H1 (cell line): ENCODE measurements around the gene PATJ. TPM values are rescaled to one million over a fixed set of nuclear protein-coding genes. Genes with fewer than 3 reads are reported as not detected.
"Not testable (repeated sequence)": the region's sequence is repeated elsewhere in the genome, so short reads cannot be mapped to it uniquely, and the experiment has no call there.

Source experiments
- CTCF ChIA-PET: fragments of 300-600 bp; sonication (Branson Sonifier 250); formaldehyde crosslinking; loops from one replicate; lab custom pipeline; 2021; ENCODE audit not compliant: partially characterized antibody; lab: Charles Lee
- POLR2A ChIA-PET: fragments of 300-600 bp; sonication (Branson Sonifier 250); formaldehyde crosslinking; loops from one replicate; lab custom pipeline; 2021; ENCODE audit warnings: inconsistent platforms; ENCODE audit not compliant: partially characterized antibody; lab: Charles Lee
- DNase-seq, 2 experiments: peaks; one replicate each; pipeline versions ENCODE4 v3.0.0 to v3.0.0-alpha.2; 2010 to 2022; ENCODE audit warnings: low spot score in 2 of 2, low read depth in 1 of 2, mixed read lengths in 1 of 2
- FAIRE-seq: peaks from 2 replicates; lab custom pipeline; 2011; peaks lifted over from hg19 to GRCh38; lab: Jason Lieb, UNC
- H2AFZ ChIP-seq: 2 replicates; pipeline ENCODE4 v1.8.1; 2012; ENCODE audit warnings: low read length, inconsistent platforms
- H2AK5ac ChIP-seq: 2 replicates; pipeline ENCODE4 v1.6.1; 2013; ENCODE audit warnings: low read depth, low read length
- H2BK120ac ChIP-seq: replicated peaks from 2 replicates; pipeline ENCODE3; 2013; ENCODE audit warnings: low read depth, low read length, inconsistent platforms
- H2BK12ac ChIP-seq: 2 replicates; pipeline ENCODE4 v1.6.1; 2013; ENCODE audit warnings: low read depth, low read length
- H2BK15ac ChIP-seq: 2 replicates; pipeline ENCODE4 v1.6.1; 2013; ENCODE audit warnings: low read length
- H2BK20ac ChIP-seq: 2 replicates; pipeline ENCODE4 v1.6.1; 2013; ENCODE audit warnings: low read length
- H2BK5ac ChIP-seq: 2 replicates; pipeline ENCODE4 v1.6.1; 2013; ENCODE audit warnings: low read depth, low read length
- H3K14ac ChIP-seq: 2 replicates; pipeline ENCODE4 v1.6.1; 2013; ENCODE audit warnings: inconsistent platforms; ENCODE audit not compliant: insufficient read length
- H3K18ac ChIP-seq: 2 replicates; pipeline ENCODE4 v1.6.1; 2013; ENCODE audit warnings: low read length; ENCODE audit errors: extremely low read depth
- H3K23ac ChIP-seq: 2 replicates; pipeline ENCODE4 v1.6.1; 2013; ENCODE audit warnings: inconsistent platforms; ENCODE audit not compliant: insufficient read length
- H3K23me2 ChIP-seq: 2 replicates; pipeline ENCODE4 v1.6.1; 2013; ENCODE audit warnings: low read depth, low read length
- H3K27ac ChIP-seq: 2 replicates; pipeline ENCODE4 v1.6.1; 2011; ENCODE audit warnings: low read depth, low read length, inconsistent platforms
- H3K27me3 ChIP-seq, 4 experiments: replicated peaks in 1 of 4; 1 replicate in 1 of 4; 2 replicates in 3 of 4; pipeline versions ENCODE4 v1.6.1 to v1.8.1; 2011 to 2013; ENCODE audit warnings: low read length in 3 of 4, mild to moderate bottlenecking in 3 of 4, inconsistent platforms in 2 of 4, mixed read lengths in 2 of 4, moderate library complexity in 1 of 4; ENCODE audit not compliant: control insufficient read depth in 3 of 4, insufficient read depth in 3 of 4; ENCODE audit errors: extremely low read depth in 1 of 4
- H3K36me3 ChIP-seq, 4 experiments: 2 replicates each; pipeline versions ENCODE4 v1.6.1 to v1.8.1; 2011 to 2013; ENCODE audit warnings: mild to moderate bottlenecking in 4 of 4, low read length in 3 of 4, moderate library complexity in 2 of 4, control low read depth in 1 of 4, inconsistent platforms in 1 of 4; ENCODE audit not compliant: insufficient read depth in 4 of 4, control insufficient read depth in 2 of 4
- H3K4ac ChIP-seq: replicated peaks from 2 replicates; pipeline ENCODE3; 2013; ENCODE audit warnings: low read length, low read depth, mixed read lengths, inconsistent platforms; ENCODE audit not compliant: insufficient read length
- H3K4me1 ChIP-seq, 4 experiments: replicated peaks in 1 of 4; 1 replicate in 1 of 4; 2 replicates in 3 of 4; pipeline versions ENCODE4 v1.6.1 to v1.8.1; 2011 to 2013; ENCODE audit warnings: low read length in 3 of 4, inconsistent platforms in 2 of 4, mixed read lengths in 1 of 4; ENCODE audit not compliant: insufficient read depth in 4 of 4, control insufficient read depth in 3 of 4
- H3K4me2 ChIP-seq, 2 experiments: 2 replicates each; pipeline versions ENCODE4 v1.6.1 to v1.8.1; 2011 to 2013; ENCODE audit warnings: low read depth in 2 of 2, low read length in 2 of 2, control low read depth in 1 of 2, inconsistent platforms in 1 of 2, mild to moderate bottlenecking in 1 of 2; ENCODE audit not compliant: insufficient read depth in 1 of 2
- H3K4me3 ChIP-seq, 4 experiments: fragments of 200-600, 300-600 bp in 1 of 4; sonication (generic), shearing (Covaris generic), sonication (Bioruptor Twin) in 1 of 4; 2 replicates each; pipeline versions ENCODE4 v1.5.1 to v1.8.1; 2011 to 2016; ENCODE audit warnings: low read length in 4 of 4, low read depth in 3 of 4, control low read depth in 2 of 4, inconsistent platforms in 2 of 4, mild to moderate bottlenecking in 2 of 4, mixed read lengths in 1 of 4, moderate library complexity in 1 of 4; ENCODE audit not compliant: insufficient read depth in 2 of 4; ENCODE audit errors: extremely low read depth in 1 of 4
- H3K56ac ChIP-seq: replicated peaks from 2 replicates; pipeline ENCODE3; 2013; ENCODE audit warnings: low read depth, mild to moderate bottlenecking, mixed read lengths, low read length, inconsistent platforms; ENCODE audit not compliant: insufficient read length
- H3K79me1 ChIP-seq: 2 replicates; pipeline ENCODE4 v1.6.1; 2013; ENCODE audit warnings: low read depth, low read length, control low read depth
- H3K79me2 ChIP-seq, 2 experiments: 2 replicates each; pipeline versions ENCODE4 v1.6.1 to v1.8.1; 2012 to 2013; ENCODE audit warnings: low read length in 2 of 2, mild to moderate bottlenecking in 2 of 2, inconsistent platforms in 1 of 2; ENCODE audit not compliant: insufficient read depth in 2 of 2, control insufficient read depth in 1 of 2
- H3K9ac ChIP-seq, 4 experiments: replicated peaks in 1 of 4; 1 replicate in 1 of 4; 2 replicates in 3 of 4; pipeline versions ENCODE4 v1.6.1 to v1.8.1; 2011 to 2013; ENCODE audit warnings: low read depth in 3 of 4, low read length in 3 of 4, control low read depth in 2 of 4, mild to moderate bottlenecking in 2 of 4, moderate library complexity in 2 of 4, inconsistent platforms in 1 of 4; ENCODE audit errors: extremely low read depth in 1 of 4
- H3K9me3 ChIP-seq, 2 experiments: 2 replicates each; pipeline versions ENCODE4 v1.6.1 to v1.8.1; 2012 to 2013; ENCODE audit warnings: mild to moderate bottlenecking in 2 of 2, moderate library complexity in 2 of 2, control low read depth in 1 of 2, inconsistent platforms in 1 of 2, low read depth in 1 of 2, low read length in 1 of 2, mixed read lengths in 1 of 2; ENCODE audit not compliant: insufficient read depth in 2 of 2
- H4K20me1 ChIP-seq, 2 experiments: replicated peaks in 1 of 2; 2 replicates each; pipeline versions ENCODE3 to v1.8.1; 2011 to 2013; ENCODE audit warnings: inconsistent platforms in 2 of 2, low read length in 2 of 2, mild to moderate bottlenecking in 1 of 2; ENCODE audit not compliant: insufficient read depth in 2 of 2, control insufficient read depth in 1 of 2
- H4K5ac ChIP-seq: 2 replicates; pipeline ENCODE4 v1.6.1; 2013; ENCODE audit warnings: low read length, low read depth, mixed read lengths, inconsistent platforms; ENCODE audit not compliant: insufficient read length
- H4K8ac ChIP-seq: 2 replicates; pipeline ENCODE4 v1.8.0; 2013; ENCODE audit warnings: mild to moderate bottlenecking, moderate library complexity, low read length, inconsistent platforms; ENCODE audit not compliant: insufficient read depth; ENCODE audit errors: extremely low read depth
- H4K91ac ChIP-seq: replicated peaks from 2 replicates; pipeline ENCODE3; 2013; ENCODE audit warnings: low read length, mixed read lengths, inconsistent platforms; ENCODE audit not compliant: insufficient read length
- CBX8 ChIP-seq: fragments of 300-800, 300-1000 bp; sonication (generic); IDR thresholded peaks from 2 replicates; pipeline ENCODE4 v1.7.1; 2016; ENCODE audit warnings: low read depth, low read length, borderline replicate concordance
- HDAC2 ChIP-seq, 2 experiments: fragments of 300-600 bp in 1 of 2; sonication (generic) in 1 of 2; IDR thresholded peaks; 2 replicates each; pipeline ENCODE4 v1.6.1; 2011 to 2012; ENCODE audit warnings: low read depth in 2 of 2, low read length in 2 of 2, mild to moderate bottlenecking in 2 of 2, moderate library complexity in 2 of 2, borderline replicate concordance in 1 of 2, inconsistent platforms in 1 of 2
- HDAC6 ChIP-seq: IDR thresholded peaks from one replicate; pipeline ENCODE4 v1.7.1; 2012; ENCODE audit warnings: low read depth, mild to moderate bottlenecking, inconsistent platforms, low read length, moderate library complexity
- KDM4A ChIP-seq: IDR thresholded peaks from one replicate; pipeline ENCODE4 v1.7.1; 2012; ENCODE audit warnings: low read depth, mild to moderate bottlenecking, moderate library complexity, low read length, inconsistent platforms; ENCODE audit not compliant: severe bottlenecking
- NANOG ChIP-seq: IDR thresholded peaks from 2 replicates; pipeline ENCODE4 v1.6.1; 2011; ENCODE audit warnings: low read length, low read depth, mild to moderate bottlenecking, inconsistent platforms; ENCODE audit not compliant: insufficient read depth, poor library complexity, severe bottlenecking
- SUZ12 ChIP-seq: fragments of 200-600 bp; sonication (generic); IDR thresholded peaks from 2 replicates; pipeline ENCODE4 v1.6.1; 2012; ENCODE audit warnings: mild to moderate bottlenecking, inconsistent platforms, low read length, moderate library complexity, mixed read lengths
- TCF12 ChIP-seq: IDR thresholded peaks from 2 replicates; pipeline ENCODE4 v1.6.1; 2011; ENCODE audit warnings: low read depth, mild to moderate bottlenecking, low read length
- WGBS, 2 experiments: shearing (Covaris generic) in 1 of 2; methylation state at CpG; one replicate each; pipeline versions ENCODE4 v1.1.6 to v1.1.7; 2013 to 2015; ENCODE audit warnings: low lambda C conversion rate in 2 of 2, mixed read lengths in 2 of 2, inconsistent platforms in 1 of 2, low coverage in 1 of 2, missing lambda C conversion rate in 1 of 2; ENCODE audit not compliant: insufficient replicate concordance in 2 of 2, insufficient coverage in 1 of 2, insufficient read length in 1 of 2; ENCODE audit errors: extremely low coverage in 1 of 2, missing lambda C conversion rate in 1 of 2; 5-methylcytosine and 5-hydroxymethylcytosine counted together
- polyA plus RNA-seq, 7 experiments: library from polyadenylated mRNA; depleted of rRNA in 3 of 7; stranded (reverse) in 5 of 7; unstranded in 2 of 7; fragments of >200 nt in 5 of 7; fragments of 200-250 nt in 2 of 7; gene quantifications; 1 replicate in 5 of 7; 2 replicates in 1 of 7; 4 replicates in 1 of 7; pipeline versions ENCODE4 v1.2.1 to v1.2.3, GENCODE V29; 2011 to 2013; ENCODE audit warnings: missing spikeins in 2 of 7, mixed read lengths in 2 of 7
- total RNA-seq: library from RNA; stranded (reverse); fragmentation: NEBNext Ultra II Directional; extraction: Animal tissue kit (Norgen Biotek cat#: 25700); gene quantifications from 2 replicates; pipeline ENCODE4 v1.2.1, GENCODE V29; 2021

Gene PATJ
- total and polyA plus RNA-seq, 2 of the 8 experiments (the other 6 are each of a cell fraction or from before 2014, with no cell fraction given) = 8.2 to 55.6 TPM

GRCh38 chr1:61727544-61727943 lies 14.7 kb upstream of the PATJ start (continued):
- TF ChIP-seq CBX8 (no peak), NANOG (no peak), SUZ12 (no peak), HDAC6 (no peak), HDAC2 (IDR thresholded peaks at IDR 0.05; ENCODE audit: borderline replicate concordance in 1 of 2, low read depth in 2 of 2, low read length in 2 of 2) (no peak), KDM4A (no peak), TCF12 (no peak)
- TF ChIP-seq, all 59 proteins: peak for 0

GRCh38 chr1:61730679-61731078 lies 11.6 kb upstream of the PATJ start:
- not testable (repeated sequence) for H4K5ac ChIP-seq

More at GRCh38 chr1:61730679-61731078, 11.6 kb upstream of the PATJ start:
- H4K91ac ChIP-seq, H2BK5ac ChIP-seq, H2BK20ac ChIP-seq, H2BK12ac ChIP-seq, H3K14ac ChIP-seq, POLR2A ChIA-PET, H2AFZ ChIP-seq, FAIRE-seq, H3K79me2 ChIP-seq, H3K4me1 ChIP-seq, H3K27me3 ChIP-seq, H3K4me2 ChIP-seq, H3K4me3 ChIP-seq, H3K36me3 ChIP-seq, H4K20me1 ChIP-seq, H3K23me2 ChIP-seq, H2BK120ac ChIP-seq, H3K27ac ChIP-seq, H3K18ac ChIP-seq, H2AK5ac ChIP-seq, H2BK15ac ChIP-seq, H3K9me3 ChIP-seq, H3K9ac ChIP-seq, DNase-seq, H3K56ac ChIP-seq, H3K4ac ChIP-seq, CTCF ChIA-PET, H3K23ac ChIP-seq, H3K79me1 ChIP-seq, H4K8ac ChIP-seq: not testable (repeated sequence)
- 0% methylated on average over 1 of the region's 1 CpG; no CpG with 5 or more reads in 1 of the 2 experiments for WGBS, 2 experiments
